ENCODE results near the gene ABCA9. TPM values are rescaled to one million over a fixed set of nuclear protein-coding genes. Genes with fewer than 3 reads are reported as not detected.

The ABCA9 gene
- total RNA-seq, 1 experiment from 2014 or later: 0.05 TPM

DNA sequence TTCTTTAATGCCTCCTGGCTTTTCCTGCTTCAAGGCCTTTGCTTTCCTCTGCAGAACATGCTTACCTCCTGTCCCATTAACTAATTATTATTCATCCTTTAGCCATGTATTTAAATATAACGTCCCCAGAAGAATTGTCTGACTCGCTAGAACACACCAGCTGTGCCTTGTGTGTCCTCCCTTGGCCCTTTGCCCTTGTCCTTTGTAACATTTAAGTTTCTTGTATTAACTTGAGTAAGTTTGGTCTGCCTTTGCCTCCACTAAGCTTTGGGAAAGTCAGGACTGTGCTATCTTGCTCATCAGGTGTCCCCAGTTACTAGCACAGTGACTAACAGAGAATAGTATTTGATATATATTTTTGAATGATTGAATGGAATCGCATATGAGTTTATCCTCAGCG lies 29.6 kb upstream of the ABCA9 start:
- in situ Hi-C loops (cut with HindIII; ENCODE audit: low pct_unique_long_range_greater_than_20kb, low sequenced_read_pairs): no loop called here
- ChIA-PET CTCF (no interaction called here), POLR2A (no interaction called here)
- Histone ChIP-seq H3K27ac (ENCODE audit: low read length) (no peak overlapping the region), H3K36me3 (ENCODE audit: control insufficient read depth, insufficient read depth, low read length) (no peaks in the 10 kb centered on the region), H3K4me3 (ENCODE audit: low read depth in 2 of 2, low read length in 2 of 2) (no peak overlapping the region), H3K4me1 (ENCODE audit: control insufficient read depth, insufficient read depth, low read length) (no peaks in the 10 kb centered on the region), H3K27me3 (ENCODE audit: control insufficient read depth, insufficient read depth, low read length) (no peaks in the 10 kb centered on the region), H3K9me3 (ENCODE audit: control insufficient read depth, insufficient read depth, low read depth, low read length) (no peaks in the 10 kb centered on the region)
- TF ChIP-seq SIN3A (IDR thresholded peaks at IDR 0.05; ENCODE audit: borderline replicate concordance, insufficient read depth, low read depth, low read length) (no peak), CTCF (IDR thresholded peaks at IDR 0.05) (no peak), POLR2AphosphoS5 (IDR thresholded peaks at IDR 0.05; ENCODE audit: low read depth, low read length) (no peak), REST (IDR thresholded peaks at IDR 0.05; ENCODE audit: insufficient read depth in 1 of 2, low read depth in 2 of 2, low read length in 1 of 2) (no peak), TCF7L2 (IDR thresholded peaks at IDR 0.05; ENCODE audit: low read depth, low read length) (no peak)
- BruUV-seq (replicated peaks): no TSS peak
- intact Hi-C loops (cut with micrococcal nuclease; ENCODE audit: unreplicated experiment): no loop called here
- DNase-seq (ENCODE audit: low read depth, low spot score) (no peak), ATAC-seq (no peak)

DNA sequence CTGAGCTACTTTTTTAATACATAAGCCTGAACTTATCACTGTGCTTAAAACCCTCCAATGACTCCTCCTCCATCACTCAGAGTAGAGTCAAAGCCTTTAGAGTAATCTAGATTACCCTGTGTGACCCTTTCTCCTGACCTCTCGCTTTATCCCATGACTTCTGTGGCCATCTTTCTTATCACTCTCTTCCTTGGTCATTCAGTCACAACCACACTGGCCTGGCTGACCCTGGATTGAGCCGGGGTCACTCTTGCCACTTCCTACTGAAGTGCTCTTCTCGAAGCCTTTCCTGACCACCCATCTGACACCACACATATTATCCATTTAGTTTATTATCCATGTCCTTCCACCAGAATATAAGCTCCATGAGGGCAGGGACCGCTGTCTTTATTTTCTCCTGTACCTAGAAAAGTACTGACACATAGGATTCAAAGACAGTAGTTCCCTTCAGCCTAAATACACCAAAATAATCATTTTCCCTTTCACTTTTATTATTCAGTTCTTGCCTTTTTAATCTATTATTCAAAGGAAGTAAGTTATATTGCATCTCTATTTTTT lies 28.0 kb upstream of the ABCA9 start:
- H3K4me3 ChIP-seq (ENCODE audit: low read depth in 2 of 2, low read length in 2 of 2): no peak overlapping the region
- POLR2A ChIA-PET: no interaction called here
- H3K4me1 ChIP-seq (ENCODE audit: control insufficient read depth, insufficient read depth, low read length): no peaks in the 10 kb centered on the region
- intact Hi-C loops (cut with micrococcal nuclease; ENCODE audit: unreplicated experiment): no loop called here
- BruUV-seq (replicated peaks): no TSS peak
- TF ChIP-seq CTCF (IDR thresholded peaks at IDR 0.05): no peak
- no peak for TF ChIP-seq REST (IDR thresholded peaks at IDR 0.05; ENCODE audit: insufficient read depth in 1 of 2, low read depth in 2 of 2, low read length in 1 of 2)
- no peak for TF ChIP-seq POLR2AphosphoS5 (IDR thresholded peaks at IDR 0.05; ENCODE audit: low read depth, low read length)
- TF ChIP-seq SIN3A (IDR thresholded peaks at IDR 0.05; ENCODE audit: borderline replicate concordance, insufficient read depth, low read depth, low read length): no peak
- no peak for TF ChIP-seq TCF7L2 (IDR thresholded peaks at IDR 0.05; ENCODE audit: low read depth, low read length)
- no peaks in the 10 kb centered on the region for H3K9me3 ChIP-seq (ENCODE audit: control insufficient read depth, insufficient read depth, low read depth, low read length)
- DNase-seq (ENCODE audit: low read depth, low spot score) (no peak), ATAC-seq (no peak)
- CTCF ChIA-PET: no interaction called here
- H3K27ac ChIP-seq (ENCODE audit: low read length): no peak overlapping the region
- no peaks in the 10 kb centered on the region for H3K27me3 ChIP-seq (ENCODE audit: control insufficient read depth, insufficient read depth, low read length)
- no peaks in the 10 kb centered on the region for H3K36me3 ChIP-seq (ENCODE audit: control insufficient read depth, insufficient read depth, low read length)
- in situ Hi-C loops (cut with HindIII; ENCODE audit: low pct_unique_long_range_greater_than_20kb, low sequenced_read_pairs): no loop called here
